GM12878 (cell line): Measurements from ENCODE around the gene ZSCAN22. TPM values are rescaled to one million over a fixed set of nuclear protein-coding genes. Genes with fewer than 3 reads are reported as not detected.

Source experiments
- ATAC-seq: fragments of 200-7000 bp; cut with Tn5 transposase; 3 replicates; pipeline ENCODE4 v1.9.1; 2020; ENCODE audit warnings: mild to moderate bottlenecking, moderate library complexity
- BruUV-seq: library from RNA; stranded (reverse); fragments of 400-500 nt; replicated peaks from 2 replicates; lab custom pipeline; 2021; lab: Mats Ljungman, UMichigan
- CTCF ChIA-PET: fragments of 300-600 bp; sonication (Branson Sonifier 250); formaldehyde crosslinking; extraction: SDS; loops from one replicate; lab custom pipeline; 2021; ENCODE audit warnings: inconsistent platforms; lab: Yijun Ruan, JAX
- POLR2A ChIA-PET: fragments of 350-600 bp; formaldehyde crosslinking; extraction: SDS; loops from one replicate; lab custom pipeline; 2021; ENCODE audit warnings: inconsistent platforms; lab: Charles Lee
- RAD21 ChIA-PET: fragments of 300-600 bp; sonication (Branson Sonifier 250); formaldehyde crosslinking; loops from one replicate; lab custom pipeline; 2023; ENCODE audit warnings: antibody characterized with exemption; ENCODE audit not compliant: unreplicated experiment; lab: Charles Lee
- SMC1A ChIA-PET: fragments of 300-600 bp; sonication (Branson Sonifier 250); formaldehyde crosslinking; loops from one replicate; lab custom pipeline; 2023; ENCODE audit not compliant: unreplicated experiment, uncharacterized antibody; lab: Charles Lee
- DNase-seq: peaks from one replicate; pipeline ENCODE4 v3.0.0-alpha.2; 2011; ENCODE audit warnings: low read depth, low spot score
- FAIRE-seq: peaks from 3 replicates; lab custom pipeline; 2011; peaks lifted over from hg19 to GRCh38; lab: Jason Lieb, UNC
- H2AFZ ChIP-seq: 2 replicates; pipeline ENCODE4 v1.6.0; 2011; ENCODE audit warnings: low read depth, low read length, control low read depth; ENCODE audit not compliant: control insufficient read depth
- H3K27ac ChIP-seq: 2 replicates; pipeline ENCODE4 v1.5.1; 2011; ENCODE audit warnings: control low read depth; ENCODE audit not compliant: control insufficient read depth, insufficient read depth
- H3K27me3 ChIP-seq, 2 experiments: replicated peaks in 1 of 2; 2 replicates each; pipeline versions ENCODE4 v1.6.0 to v1.6.1; 2011; ENCODE audit warnings: low read length in 1 of 2; ENCODE audit not compliant: control insufficient read depth in 2 of 2, insufficient read depth in 2 of 2
- H3K36me3 ChIP-seq, 2 experiments: 2 replicates each; pipeline ENCODE4 v1.5.1; 2011; ENCODE audit warnings: low read length in 1 of 2; ENCODE audit not compliant: control insufficient read depth in 2 of 2, insufficient read depth in 2 of 2
- H3K4me1 ChIP-seq: 2 replicates; pipeline ENCODE4 v1.6.1; 2011; ENCODE audit warnings: mild to moderate bottlenecking, low read length, moderate library complexity, mixed read lengths; ENCODE audit not compliant: control insufficient read depth, insufficient read depth
- H3K4me2 ChIP-seq: 2 replicates; pipeline ENCODE4 v1.6.0; 2011; ENCODE audit warnings: control low read depth; ENCODE audit not compliant: control insufficient read depth, insufficient read depth
- H3K4me3 ChIP-seq: fragments of 200-600 bp; sonication (generic); 2 replicates; pipeline ENCODE4 v1.5.1; 2016
- H3K79me2 ChIP-seq: 2 replicates; pipeline ENCODE4 v1.6.0; 2011; ENCODE audit warnings: low read length; ENCODE audit not compliant: control insufficient read depth, insufficient read depth
- H3K9ac ChIP-seq: 2 replicates; pipeline ENCODE4 v1.8.0; 2011; ENCODE audit warnings: low read length, control low read depth, mixed read lengths; ENCODE audit not compliant: control insufficient read depth, insufficient read depth
- H3K9me3 ChIP-seq: replicated peaks from 3 replicates; pipeline ENCODE4 v1.5.1; 2011; ENCODE audit warnings: mild to moderate bottlenecking, low read length; ENCODE audit not compliant: control insufficient read depth, insufficient read depth
- H4K20me1 ChIP-seq: 2 replicates; pipeline ENCODE4 v1.6.0; 2011; ENCODE audit not compliant: control insufficient read depth, insufficient read depth
- BCL11A ChIP-seq: IDR thresholded peaks from 2 replicates; pipeline ENCODE4 v1.6.1; 2011; ENCODE audit warnings: low read depth, low read length
- MXI1 ChIP-seq: fragments of 150-350 bp; IDR thresholded peaks from 2 replicates; pipeline ENCODE4 v1.6.1; 2011; ENCODE audit warnings: low read depth, mild to moderate bottlenecking, inconsistent platforms, low read length, improper control_type of control experiment
- NR2F1 ChIP-seq: fragments of 450-650 bp; conservative IDR thresholded peaks from 2 replicates; pipeline ENCODE4 v1.6.1; 2017; ENCODE audit warnings: mild to moderate bottlenecking
- ZNF207 ChIP-seq: fragments of 450-650 bp; IDR thresholded peaks from 2 replicates; pipeline ENCODE4 v1.6.1; 2014; ENCODE audit warnings: antibody characterized with exemption, mild to moderate bottlenecking, borderline replicate concordance
- ZNF217 ChIP-seq: fragments of 450-650 bp; IDR thresholded peaks from 2 replicates; pipeline ENCODE4 v1.6.1; 2017; ENCODE audit warnings: antibody characterized with exemption, mild to moderate bottlenecking
- WGBS: methylation state at CpG from one replicate; pipeline ENCODE4 v1.1.6; 2016; ENCODE audit warnings: low lambda C conversion rate; ENCODE audit not compliant: insufficient replicate concordance, insufficient coverage; ENCODE audit errors: missing lambda C conversion rate; 5-methylcytosine and 5-hydroxymethylcytosine counted together
- in situ Hi-C: fragments of 300-500 bp; cut with MboI; formaldehyde crosslinking; loops from 9 replicates; pipeline ENCODE4 v1.14.3; 2018; ENCODE audit warnings: mixed read lengths
- intact Hi-C: fragments of 100-400 bp; cut with micrococcal nuclease; formaldehyde crosslinking; loops from one replicate; pipeline ENCODE4 v1.14.2; 2022; ENCODE audit not compliant: unreplicated experiment
- polyA plus RNA-seq, 11 experiments: library from polyadenylated mRNA; depleted of rRNA in 4 of 11; unstranded in 6 of 11; stranded (reverse) in 5 of 11; fragments of >200 nt; fragmentation: Nextera tagmentation in 4 of 11; fragmentation: Illumina TruSeq in 1 of 11; extraction: Ambion mirVana in 4 of 11; extraction: Trizol in 1 of 11; gene quantifications; 1 replicate in 1 of 11; 2 replicates in 10 of 11; pipeline versions ENCODE4 v1.2.1 to v1.2.3, GENCODE V29; 2011 to 2016; ENCODE audit warnings: inconsistent platforms in 2 of 11, missing spikeins in 2 of 11, low read depth in 1 of 11
- total RNA-seq, 4 experiments: library from RNA; depleted of rRNA in 3 of 4; stranded (reverse); fragments of >200 nt in 3 of 4; fragmentation: Illumina TruSeq in 1 of 4; extraction: Trizol in 1 of 4; gene quantifications; 2 replicates each; pipeline versions ENCODE4 v1.2.1 to v1.2.3, GENCODE V29; 2013 to 2021
- TF ChIP-seq, protein P1 (sequence below): fragments of 450-650 bp; IDR thresholded peaks from 2 replicates; pipeline ENCODE4 v1.6.1; 2016; ENCODE audit warnings: mild to moderate bottlenecking, moderate library complexity, borderline replicate concordance
- TF ChIP-seq, protein P2 (sequence below): fragments of 450-650 bp; IDR thresholded peaks from 2 replicates; pipeline ENCODE4 v1.6.1; 2017; ENCODE audit warnings: mild to moderate bottlenecking
- TF ChIP-seq, protein P3 (sequence below): IDR thresholded peaks from 2 replicates; pipeline ENCODE4 v1.6.1; 2012; ENCODE audit warnings: low read depth, low read length, improper control_type of control experiment
- TF ChIP-seq, protein P4 (sequence below): fragments of 450-650 bp; IDR thresholded peaks from 2 replicates; pipeline ENCODE4 v1.6.1; 2017; ENCODE audit warnings: borderline replicate concordance
- TF ChIP-seq, protein P5 (sequence below): fragments of 450-650 bp; conservative IDR thresholded peaks from 2 replicates; pipeline ENCODE4 v1.6.1; 2017; ENCODE audit warnings: mild to moderate bottlenecking, moderate library complexity

Gene ZSCAN22
- total and polyA plus RNA-seq, 10 of the 15 experiments (the other 5 are each of a cell fraction or from before 2014, with no cell fraction given), result 0.49 to 3.9 (median 2.6) TPM

DNA sequence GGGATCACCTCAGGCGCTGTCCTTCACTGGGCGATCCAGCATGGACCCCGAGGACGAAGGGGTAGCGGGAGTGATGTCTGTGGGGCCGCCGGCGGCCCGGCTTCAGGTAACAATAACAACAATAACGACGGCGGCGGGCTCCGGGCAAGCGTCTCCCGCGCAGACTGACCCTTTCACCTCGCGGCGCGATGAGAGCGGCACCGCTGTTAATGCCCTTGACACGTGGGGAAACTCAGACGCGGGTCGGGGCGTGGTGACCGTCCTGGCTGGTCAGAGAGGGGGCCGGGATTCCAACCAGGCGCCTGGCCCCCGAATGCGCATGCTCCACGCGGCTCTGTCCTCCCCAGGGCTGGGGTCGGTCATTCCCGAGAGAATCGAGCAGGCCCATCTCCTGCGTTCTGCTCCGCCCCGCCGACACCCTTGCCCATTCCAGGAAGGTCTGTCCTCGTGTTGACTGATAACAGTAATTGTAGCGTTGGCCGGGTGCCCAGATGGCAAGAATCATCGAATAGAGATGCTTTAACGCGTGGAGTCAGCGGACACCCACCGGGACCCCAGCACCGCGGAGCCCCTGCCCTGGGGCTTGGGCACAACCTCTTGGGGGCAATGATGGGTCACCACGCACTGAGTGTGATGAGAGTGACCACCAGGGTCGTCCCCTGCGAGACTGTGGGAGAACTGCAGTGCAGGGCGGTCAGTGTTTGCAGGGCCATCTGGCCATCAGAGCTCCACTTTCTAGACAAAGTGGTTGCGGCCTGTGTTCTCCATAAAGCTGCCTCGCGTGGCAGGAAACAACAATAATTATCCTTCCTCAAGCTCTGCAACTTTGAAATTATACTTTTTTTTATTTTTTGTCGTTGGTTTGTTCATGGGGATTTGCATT lies 47.5 kb upstream of the ZSCAN22 start:
- peak; percentile 57 for ATAC-seq
- DNase-seq, result no peak
- peak overlapping the region; percentile 84 for H3K9ac ChIP-seq
- RAD21 ChIA-PET, result interaction anchor here (0.9 kb wide), 1 partner anchor 161 kb away, joined by 3 read pairs; the partner anchor contains the start of gene ZNF132
- peak overlapping the region; percentile 70 for H3K27ac ChIP-seq
- intact Hi-C loops (loop anchor here (2.0 kb wide), 1 partner anchor 532 kb away; the partner anchor contains the start of gene ZNF776), in situ Hi-C loops (loop anchor here (10.0 kb wide), 1 partner anchor 1864 kb away; no protein-coding TSS in a partner anchor)
- H3K36me3 ChIP-seq, result no peaks in the 10 kb centered on the region
- H2AFZ ChIP-seq, result peak overlapping the region; percentile 88
- SMC1A ChIA-PET, result interaction anchor here (0.7 to 1.0 kb wide), 2 partner anchors 22 to 61 kb away, joined by 3 to 4 read pairs; no protein-coding TSS in a partner anchor
- H3K9me3 ChIP-seq, result peaks cover 2% of the 10 kb centered on the region
- no peaks in the 10 kb centered on the region for H3K27me3 ChIP-seq
- BruUV-seq, result no TSS peak
- POLR2A ChIA-PET, result interaction anchor here (0.8 to 1.0 kb wide), 2 partner anchors 96 to 276 kb away, joined by 4 read pairs; partner anchors contain the start of genes ZNF274 and ZNF606
- H3K4me1 ChIP-seq, result no peaks in the 10 kb centered on the region; the same call in 1 of the 2 replicates
- H3K4me2 ChIP-seq, result peak overlapping the region; percentile 93
- no peaks in the 10 kb centered on the region for H4K20me1 ChIP-seq
- peaks cover 18% of the 10 kb centered on the region for H3K79me2 ChIP-seq
- CTCF ChIA-PET, result no interaction called here
- peak; percentile 13 for FAIRE-seq
- 4% methylated on average over 60 of the region's 60 CpGs for WGBS
- H3K4me3 ChIP-seq, result peak overlapping the region; percentile 83
- TF ChIP-seq ZNF217 (no peak), ZNF207 (0 out of 2 replicates have a peak, but pooled peaks have one; percentile 17), BCL11A (no peak), MXI1 (peak; percentile 38; the same call in 1 of the 2 replicates), NR2F1 (peak; percentile 62)
- TF ChIP-seq, protein P1, sequence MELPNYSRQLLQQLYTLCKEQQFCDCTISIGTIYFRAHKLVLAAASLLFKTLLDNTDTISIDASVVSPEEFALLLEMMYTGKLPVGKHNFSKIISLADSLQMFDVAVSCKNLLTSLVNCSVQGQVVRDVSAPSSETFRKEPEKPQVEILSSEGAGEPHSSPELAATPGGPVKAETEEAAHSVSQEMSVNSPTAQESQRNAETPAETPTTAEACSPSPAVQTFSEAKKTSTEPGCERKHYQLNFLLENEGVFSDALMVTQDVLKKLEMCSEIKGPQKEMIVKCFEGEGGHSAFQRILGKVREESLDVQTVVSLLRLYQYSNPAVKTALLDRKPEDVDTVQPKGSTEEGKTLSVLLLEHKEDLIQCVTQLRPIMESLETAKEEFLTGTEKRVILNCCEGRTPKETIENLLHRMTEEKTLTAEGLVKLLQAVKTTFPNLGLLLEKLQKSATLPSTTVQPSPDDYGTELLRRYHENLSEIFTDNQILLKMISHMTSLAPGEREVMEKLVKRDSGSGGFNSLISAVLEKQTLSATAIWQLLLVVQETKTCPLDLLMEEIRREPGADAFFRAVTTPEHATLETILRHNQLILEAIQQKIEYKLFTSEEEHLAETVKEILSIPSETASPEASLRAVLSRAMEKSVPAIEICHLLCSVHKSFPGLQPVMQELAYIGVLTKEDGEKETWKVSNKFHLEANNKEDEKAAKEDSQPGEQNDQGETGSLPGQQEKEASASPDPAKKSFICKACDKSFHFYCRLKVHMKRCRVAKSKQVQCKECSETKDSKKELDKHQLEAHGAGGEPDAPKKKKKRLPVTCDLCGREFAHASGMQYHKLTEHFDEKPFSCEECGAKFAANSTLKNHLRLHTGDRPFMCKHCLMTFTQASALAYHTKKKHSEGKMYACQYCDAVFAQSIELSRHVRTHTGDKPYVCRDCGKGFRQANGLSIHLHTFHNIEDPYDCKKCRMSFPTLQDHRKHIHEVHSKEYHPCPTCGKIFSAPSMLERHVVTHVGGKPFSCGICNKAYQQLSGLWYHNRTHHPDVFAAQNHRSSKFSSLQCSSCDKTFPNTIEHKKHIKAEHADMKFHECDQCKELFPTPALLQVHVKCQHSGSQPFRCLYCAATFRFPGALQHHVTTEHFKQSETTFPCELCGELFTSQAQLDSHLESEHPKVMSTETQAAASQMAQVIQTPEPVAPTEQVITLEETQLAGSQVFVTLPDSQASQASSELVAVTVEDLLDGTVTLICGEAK, result 0 out of 2 replicates have a peak, but pooled peaks have one; percentile 0
- TF ChIP-seq, protein P2, sequence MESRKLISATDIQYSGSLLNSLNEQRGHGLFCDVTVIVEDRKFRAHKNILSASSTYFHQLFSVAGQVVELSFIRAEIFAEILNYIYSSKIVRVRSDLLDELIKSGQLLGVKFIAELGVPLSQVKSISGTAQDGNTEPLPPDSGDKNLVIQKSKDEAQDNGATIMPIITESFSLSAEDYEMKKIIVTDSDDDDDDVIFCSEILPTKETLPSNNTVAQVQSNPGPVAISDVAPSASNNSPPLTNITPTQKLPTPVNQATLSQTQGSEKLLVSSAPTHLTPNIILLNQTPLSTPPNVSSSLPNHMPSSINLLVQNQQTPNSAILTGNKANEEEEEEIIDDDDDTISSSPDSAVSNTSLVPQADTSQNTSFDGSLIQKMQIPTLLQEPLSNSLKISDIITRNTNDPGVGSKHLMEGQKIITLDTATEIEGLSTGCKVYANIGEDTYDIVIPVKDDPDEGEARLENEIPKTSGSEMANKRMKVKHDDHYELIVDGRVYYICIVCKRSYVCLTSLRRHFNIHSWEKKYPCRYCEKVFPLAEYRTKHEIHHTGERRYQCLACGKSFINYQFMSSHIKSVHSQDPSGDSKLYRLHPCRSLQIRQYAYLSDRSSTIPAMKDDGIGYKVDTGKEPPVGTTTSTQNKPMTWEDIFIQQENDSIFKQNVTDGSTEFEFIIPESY, result no peak
- TF ChIP-seq, protein P3, sequence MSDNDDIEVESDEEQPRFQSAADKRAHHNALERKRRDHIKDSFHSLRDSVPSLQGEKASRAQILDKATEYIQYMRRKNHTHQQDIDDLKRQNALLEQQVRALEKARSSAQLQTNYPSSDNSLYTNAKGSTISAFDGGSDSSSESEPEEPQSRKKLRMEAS, result peak; percentile 18; the same call in 1 of the 2 replicates
- TF ChIP-seq, protein P4, sequence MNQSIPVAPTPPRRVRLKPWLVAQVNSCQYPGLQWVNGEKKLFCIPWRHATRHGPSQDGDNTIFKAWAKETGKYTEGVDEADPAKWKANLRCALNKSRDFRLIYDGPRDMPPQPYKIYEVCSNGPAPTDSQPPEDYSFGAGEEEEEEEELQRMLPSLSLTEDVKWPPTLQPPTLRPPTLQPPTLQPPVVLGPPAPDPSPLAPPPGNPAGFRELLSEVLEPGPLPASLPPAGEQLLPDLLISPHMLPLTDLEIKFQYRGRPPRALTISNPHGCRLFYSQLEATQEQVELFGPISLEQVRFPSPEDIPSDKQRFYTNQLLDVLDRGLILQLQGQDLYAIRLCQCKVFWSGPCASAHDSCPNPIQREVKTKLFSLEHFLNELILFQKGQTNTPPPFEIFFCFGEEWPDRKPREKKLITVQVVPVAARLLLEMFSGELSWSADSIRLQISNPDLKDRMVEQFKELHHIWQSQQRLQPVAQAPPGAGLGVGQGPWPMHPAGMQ, result no peak
- TF ChIP-seq, protein P5, sequence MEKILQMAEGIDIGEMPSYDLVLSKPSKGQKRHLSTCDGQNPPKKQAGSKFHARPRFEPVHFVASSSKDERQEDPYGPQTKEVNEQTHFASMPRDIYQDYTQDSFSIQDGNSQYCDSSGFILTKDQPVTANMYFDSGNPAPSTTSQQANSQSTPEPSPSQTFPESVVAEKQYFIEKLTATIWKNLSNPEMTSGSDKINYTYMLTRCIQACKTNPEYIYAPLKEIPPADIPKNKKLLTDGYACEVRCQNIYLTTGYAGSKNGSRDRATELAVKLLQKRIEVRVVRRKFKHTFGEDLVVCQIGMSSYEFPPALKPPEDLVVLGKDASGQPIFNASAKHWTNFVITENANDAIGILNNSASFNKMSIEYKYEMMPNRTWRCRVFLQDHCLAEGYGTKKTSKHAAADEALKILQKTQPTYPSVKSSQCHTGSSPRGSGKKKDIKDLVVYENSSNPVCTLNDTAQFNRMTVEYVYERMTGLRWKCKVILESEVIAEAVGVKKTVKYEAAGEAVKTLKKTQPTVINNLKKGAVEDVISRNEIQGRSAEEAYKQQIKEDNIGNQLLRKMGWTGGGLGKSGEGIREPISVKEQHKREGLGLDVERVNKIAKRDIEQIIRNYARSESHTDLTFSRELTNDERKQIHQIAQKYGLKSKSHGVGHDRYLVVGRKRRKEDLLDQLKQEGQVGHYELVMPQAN, result peak; percentile 45; the same call in 1 of the 2 replicates
